BJ (cell line): ENCODE measurements around the gene TOR1B. TPM values are rescaled to one million over a fixed set of nuclear protein-coding genes. Genes with fewer than 3 reads are reported as not detected.

Experiments used
- CTCF ChIA-PET: fragments of 350-600 bp; formaldehyde crosslinking; extraction: SDS; loops from one replicate; lab custom pipeline; 2021; ENCODE audit warnings: antibody characterized with exemption, inconsistent platforms; lab: Yijun Ruan, JAX
- POLR2A ChIA-PET: fragments of 300-600 bp; sonication (Branson Sonifier 250); formaldehyde crosslinking; extraction: SDS; loops from one replicate; lab custom pipeline; 2021; ENCODE audit warnings: antibody characterized with exemption; lab: Charles Lee
- DNase-seq: peaks from one replicate; pipeline ENCODE4 v3.0.0-alpha.2; 2011; ENCODE audit warnings: low read depth
- H3K27me3 ChIP-seq: 2 replicates; pipeline ENCODE4 v1.6.0; 2011; ENCODE audit warnings: low read length; ENCODE audit not compliant: control insufficient read depth, insufficient read depth
- H3K36me3 ChIP-seq: 2 replicates; pipeline ENCODE4 v1.5.1; 2011; ENCODE audit warnings: low read length; ENCODE audit not compliant: control insufficient read depth, insufficient read depth
- H3K4me3 ChIP-seq: 2 replicates; pipeline ENCODE4 v1.5.1; 2011; ENCODE audit warnings: low read depth, mild to moderate bottlenecking, control low read depth, low read length
- polyA plus RNA-seq: library from polyadenylated mRNA; depleted of rRNA; stranded (reverse); fragments of >200 nt; gene quantifications from 2 replicates; pipeline ENCODE4 v1.2.3, GENCODE V29; 2011
- TF ChIP-seq, protein P1 (sequence below): IDR thresholded peaks from 2 replicates; pipeline ENCODE4 v1.5.1; 2011; ENCODE audit warnings: low read depth, mild to moderate bottlenecking, control low read depth, inconsistent platforms, low read length, moderate library complexity; ENCODE audit not compliant: insufficient read depth

The TOR1B gene
- polyA plus RNA-seq, 1 experiment, result 26.8 TPM

DNA sequence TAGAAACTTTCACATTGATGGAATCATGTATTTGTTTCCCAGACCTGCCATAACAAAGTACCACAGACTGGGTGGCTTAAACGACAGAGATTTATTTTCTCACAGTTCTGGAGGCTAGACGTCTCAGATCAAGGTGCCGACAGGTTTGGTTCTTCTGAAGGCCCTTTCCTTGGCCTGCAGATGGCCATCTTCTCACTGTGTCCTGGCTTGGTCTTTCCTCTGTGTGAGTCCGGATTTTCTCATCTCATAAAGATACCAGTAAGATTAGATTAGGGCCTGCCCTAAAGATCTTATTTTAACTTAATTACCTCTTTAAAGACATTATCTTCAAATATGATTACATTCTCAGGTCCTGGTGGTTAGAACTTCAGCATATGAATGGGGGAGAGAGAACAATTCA is 38.1 kb downstream of the TOR1B start:
- H3K36me3 ChIP-seq, result peaks cover 4% of the 10 kb centered on the region; the same call in 1 of the 2 replicates
- DNase-seq, result no peak
- TF ChIP-seq, protein P1, sequence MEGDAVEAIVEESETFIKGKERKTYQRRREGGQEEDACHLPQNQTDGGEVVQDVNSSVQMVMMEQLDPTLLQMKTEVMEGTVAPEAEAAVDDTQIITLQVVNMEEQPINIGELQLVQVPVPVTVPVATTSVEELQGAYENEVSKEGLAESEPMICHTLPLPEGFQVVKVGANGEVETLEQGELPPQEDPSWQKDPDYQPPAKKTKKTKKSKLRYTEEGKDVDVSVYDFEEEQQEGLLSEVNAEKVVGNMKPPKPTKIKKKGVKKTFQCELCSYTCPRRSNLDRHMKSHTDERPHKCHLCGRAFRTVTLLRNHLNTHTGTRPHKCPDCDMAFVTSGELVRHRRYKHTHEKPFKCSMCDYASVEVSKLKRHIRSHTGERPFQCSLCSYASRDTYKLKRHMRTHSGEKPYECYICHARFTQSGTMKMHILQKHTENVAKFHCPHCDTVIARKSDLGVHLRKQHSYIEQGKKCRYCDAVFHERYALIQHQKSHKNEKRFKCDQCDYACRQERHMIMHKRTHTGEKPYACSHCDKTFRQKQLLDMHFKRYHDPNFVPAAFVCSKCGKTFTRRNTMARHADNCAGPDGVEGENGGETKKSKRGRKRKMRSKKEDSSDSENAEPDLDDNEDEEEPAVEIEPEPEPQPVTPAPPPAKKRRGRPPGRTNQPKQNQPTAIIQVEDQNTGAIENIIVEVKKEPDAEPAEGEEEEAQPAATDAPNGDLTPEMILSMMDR, result no peak
- POLR2A ChIA-PET, result no interaction called here
- H3K4me3 ChIP-seq, result no peak overlapping the region
- no peaks in the 10 kb centered on the region for H3K27me3 ChIP-seq
- CTCF ChIA-PET, result no interaction called here

DNA sequence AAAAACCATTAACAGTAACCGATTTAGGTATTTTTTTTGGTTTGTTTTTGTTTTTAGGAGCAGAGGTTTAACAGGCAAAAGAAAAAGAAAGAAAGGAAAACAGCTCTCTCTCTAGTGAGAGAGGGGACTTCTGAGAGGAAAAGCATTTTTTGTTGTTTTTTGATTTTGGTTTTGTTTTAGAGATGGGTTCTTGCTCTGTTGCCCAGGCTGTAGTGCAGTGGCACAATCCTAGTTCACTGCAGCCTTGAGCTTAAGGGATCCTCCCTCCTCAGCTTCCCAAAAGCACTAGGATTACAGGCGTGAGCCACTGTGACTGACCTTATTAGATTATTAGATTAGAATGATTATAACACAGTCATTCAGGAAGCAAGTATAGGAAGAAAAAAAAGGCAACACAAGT is 42.4 kb downstream of the TOR1B start:
- no peak for DNase-seq
- TF ChIP-seq, protein P1, result no peak
- H3K27me3 ChIP-seq, result no peaks in the 10 kb centered on the region
- ChIA-PET POLR2A (no interaction called here), CTCF (no interaction called here)
- H3K4me3 ChIP-seq, result no peak overlapping the region
- H3K36me3 ChIP-seq, result peaks cover 7% of the 10 kb centered on the region; the same call in 1 of the 2 replicates

DNA sequence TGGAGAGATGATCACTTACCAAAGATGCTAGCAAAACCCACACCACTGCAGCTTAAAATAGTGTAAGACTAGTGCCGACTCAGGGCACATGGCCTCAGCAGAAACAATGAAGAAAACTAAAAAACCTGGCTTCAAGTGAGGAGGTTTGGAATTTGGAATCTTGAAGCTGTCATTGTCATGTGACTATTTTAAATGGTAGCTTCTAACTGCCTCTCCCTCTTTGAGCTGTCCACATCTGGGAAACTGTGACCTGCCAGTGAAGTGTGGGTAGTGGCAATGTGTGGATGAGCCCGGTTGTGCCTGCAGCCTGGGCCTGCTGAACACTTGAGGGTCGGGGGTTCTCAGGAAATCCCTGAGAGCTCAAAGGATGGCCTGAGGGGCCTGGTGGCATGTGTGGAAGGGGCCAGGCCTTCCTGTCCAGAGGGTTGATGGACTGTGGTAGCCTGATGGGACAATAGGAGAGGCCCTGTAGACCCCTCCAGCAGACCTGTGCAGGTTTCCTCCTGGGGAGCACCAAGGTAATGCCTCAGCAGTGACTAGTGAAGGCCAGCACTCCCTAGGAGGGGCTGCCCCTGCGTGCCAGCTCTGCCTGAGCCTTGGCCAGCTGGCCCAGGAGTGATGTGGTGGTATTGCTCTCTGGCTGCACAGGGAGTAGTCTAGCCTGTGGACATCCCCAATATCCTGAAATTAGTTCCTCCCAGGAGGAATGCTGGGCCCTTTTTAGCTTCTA is 45.9 kb downstream of the TOR1B start:
- Histone ChIP-seq H3K4me3 (no peak overlapping the region), H3K27me3 (no peaks in the 10 kb centered on the region), H3K36me3 (peaks cover 18% of the 10 kb centered on the region)
- POLR2A ChIA-PET, result no interaction called here
- CTCF ChIA-PET, result no interaction called here
- TF ChIP-seq, protein P1, result no peak
- no peak for DNase-seq

DNA sequence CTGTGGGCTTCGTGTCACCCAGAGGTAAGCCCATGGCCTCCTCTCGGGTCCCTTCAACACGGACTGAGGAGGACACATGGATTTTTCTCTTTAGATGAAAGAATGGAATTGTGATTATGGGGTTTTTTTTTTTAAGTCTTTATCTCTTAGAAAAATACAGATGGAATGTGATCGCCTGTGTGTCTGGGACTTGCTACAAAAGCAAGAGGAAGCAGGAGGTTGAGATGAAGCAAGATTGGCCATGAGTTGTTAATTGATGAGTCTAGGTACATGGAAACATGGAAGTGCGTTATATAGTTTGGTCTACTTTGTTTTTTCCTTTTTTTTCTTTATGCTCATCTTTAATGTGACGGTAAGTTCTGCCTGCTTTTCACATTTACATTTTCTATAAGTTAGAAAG is 46.9 kb downstream of the TOR1B start:
- no peaks in the 10 kb centered on the region for H3K27me3 ChIP-seq
- no peak overlapping the region for H3K4me3 ChIP-seq
- no peak for DNase-seq
- H3K36me3 ChIP-seq, result peaks cover 20% of the 10 kb centered on the region
- TF ChIP-seq, protein P1, result no peak
- ChIA-PET CTCF (no interaction called here), POLR2A (no interaction called here)

DNA sequence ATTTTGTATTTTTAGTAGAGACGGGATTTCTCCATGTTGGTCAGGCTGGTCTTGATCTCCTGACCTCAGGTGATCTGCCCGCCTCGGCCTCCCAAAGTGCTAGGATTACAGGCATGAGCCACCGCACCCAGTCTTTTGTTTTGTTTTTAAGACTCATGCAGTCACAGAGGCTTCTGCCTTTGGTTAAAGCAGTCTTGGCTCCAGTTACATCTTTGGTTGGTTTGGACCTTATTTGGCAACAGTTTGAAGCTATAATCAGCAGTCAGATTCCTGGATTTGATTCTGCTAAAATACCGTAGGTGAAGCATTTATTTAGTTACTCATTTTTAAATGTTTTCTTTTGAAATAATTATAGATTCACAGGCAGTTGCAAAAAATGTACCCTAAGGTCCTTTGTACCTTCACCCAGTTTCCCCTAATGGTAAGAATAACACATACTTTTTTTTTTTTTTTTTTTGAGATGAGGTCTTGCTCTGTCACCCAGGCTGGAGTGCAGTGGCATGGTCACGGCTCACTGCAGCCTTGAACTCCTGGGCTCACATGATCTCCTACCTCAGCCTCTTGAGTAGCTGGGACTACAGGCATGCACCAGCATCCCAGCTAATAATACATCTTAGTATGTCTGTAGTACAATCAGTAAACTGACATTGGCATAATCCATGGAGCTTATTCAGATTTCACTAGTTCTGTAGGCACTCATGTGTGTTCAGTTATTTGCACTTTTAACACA is 48.0 kb downstream of the TOR1B start:
- CTCF ChIA-PET, result no interaction called here
- DNase-seq, result no peak
- Histone ChIP-seq H3K27me3 (no peaks in the 10 kb centered on the region), H3K4me3 (no peak overlapping the region), H3K36me3 (peaks cover 20% of the 10 kb centered on the region)
- POLR2A ChIA-PET, result no interaction called here
- TF ChIP-seq, protein P1, result no peak
